Neural cell (in vitro differentiated cells): ENCODE measurements around the gene MT1X. TPM values are rescaled to one million over a fixed set of nuclear protein-coding genes. Genes with fewer than 3 reads are reported as not detected.

Experiments used
- H2AFZ ChIP-seq: fragments of 200-600, 300-800 bp; sonication (generic), shearing (Covaris generic); 2 replicates; pipeline ENCODE4 v1.6.0; 2014; ENCODE audit warnings: low read depth, mild to moderate bottlenecking, antibody characterized with exemption, low read length, moderate library complexity
- H3F3A ChIP-seq: fragments of 200-600 bp; shearing (Covaris generic); 2 replicates; pipeline ENCODE4 v1.6.1; 2016; ENCODE audit warnings: mild to moderate bottlenecking, moderate library complexity, mixed read lengths, antibody characterized with exemption, low read length; ENCODE audit not compliant: insufficient read depth, poor library complexity, severe bottlenecking
- H3K27ac ChIP-seq: fragments of 200-600, 300-800 bp; sonication (generic), shearing (Covaris generic); 2 replicates; pipeline ENCODE4 v1.5.1; 2014; ENCODE audit warnings: mild to moderate bottlenecking, low read length, moderate library complexity
- H3K27me3 ChIP-seq: fragments of 300-800, 200-600 bp; sonication (generic), shearing (Covaris generic); 2 replicates; pipeline ENCODE4 v1.6.0; 2014; ENCODE audit warnings: mild to moderate bottlenecking, low read depth, low read length, moderate library complexity; ENCODE audit not compliant: insufficient read depth
- H3K36me3 ChIP-seq: fragments of 300-800, 200-600 bp; sonication (generic), shearing (Covaris generic); 2 replicates; pipeline ENCODE4 v1.5.1; 2014; ENCODE audit warnings: mild to moderate bottlenecking, antibody characterized with exemption, low read length, moderate library complexity; ENCODE audit not compliant: insufficient read depth
- H3K4me2 ChIP-seq: fragments of 300-800, 200-600 bp; sonication (generic), shearing (Covaris generic); 2 replicates; pipeline ENCODE4 v1.6.0; 2014; ENCODE audit warnings: mild to moderate bottlenecking, low read length
- H3K4me3 ChIP-seq: fragments of 300-800, 200-600 bp; sonication (generic), shearing (Covaris generic); 2 replicates; pipeline ENCODE4 v1.5.1; 2014; ENCODE audit warnings: mild to moderate bottlenecking, low read length, moderate library complexity
- H3K79me2 ChIP-seq: fragments of 200-600 bp; shearing (Covaris generic); replicated peaks from 2 replicates; pipeline ENCODE4 v1.6.0; 2014; ENCODE audit warnings: mild to moderate bottlenecking, low read length, moderate library complexity; ENCODE audit not compliant: insufficient read depth
- H3K9ac ChIP-seq: fragments of 300-800, 200-600 bp; sonication (generic), shearing (Covaris generic); 2 replicates; pipeline ENCODE4 v1.6.1; 2016; ENCODE audit warnings: mild to moderate bottlenecking, low read length, mixed read lengths
- H3K9me2 ChIP-seq: fragments of 200-600 bp; shearing (Covaris generic); 2 replicates; pipeline ENCODE4 v1.6.1; 2016; ENCODE audit warnings: mild to moderate bottlenecking, low read length, mixed read lengths; ENCODE audit not compliant: insufficient read depth
- H3K9me3 ChIP-seq: fragments of 200-600, 300-800 bp; sonication (generic), shearing (Covaris generic); 2 replicates; pipeline ENCODE4 v1.6.1; 2016; ENCODE audit warnings: mild to moderate bottlenecking, mixed run types, low read length, moderate library complexity, mixed read lengths
- H4K20me1 ChIP-seq: fragments of 200-600 bp; shearing (Covaris generic); 2 replicates; pipeline ENCODE4 v1.6.1; 2016; ENCODE audit warnings: mild to moderate bottlenecking, mixed run types; ENCODE audit not compliant: insufficient read depth
- CTCF ChIP-seq: fragments of 450-650 bp; IDR thresholded peaks from 2 replicates; pipeline ENCODE4 v1.5.1; 2014; ENCODE audit warnings: antibody characterized with exemption, mild to moderate bottlenecking, moderate library complexity; ENCODE audit not compliant: poor library complexity, severe bottlenecking
- EP300 ChIP-seq: fragments of 450-650 bp; conservative IDR thresholded peaks from 2 replicates; pipeline ENCODE4 v1.6.1; 2014; ENCODE audit warnings: antibody characterized with exemption, mild to moderate bottlenecking, moderate library complexity; ENCODE audit not compliant: poor library complexity, severe bottlenecking
- EZH2 ChIP-seq: fragments of 200-600, 300-800 bp; shearing (Covaris generic), sonication (generic); IDR thresholded peaks from 2 replicates; pipeline ENCODE4 v1.6.1; 2014; ENCODE audit warnings: antibody characterized with exemption, low read length, borderline replicate concordance, mild to moderate bottlenecking; ENCODE audit not compliant: insufficient read depth, poor library complexity, severe bottlenecking
- MXI1 ChIP-seq: fragments of 450-650 bp; conservative IDR thresholded peaks from 2 replicates; pipeline ENCODE4 v1.6.1; 2014; ENCODE audit warnings: antibody characterized with exemption, mild to moderate bottlenecking; ENCODE audit not compliant: poor library complexity, severe bottlenecking
- POLR2AphosphoS5 ChIP-seq: IDR thresholded peaks from 2 replicates; pipeline ENCODE4 v1.6.1; 2012
- RAD21 ChIP-seq: fragments of 450-650 bp; conservative IDR thresholded peaks from 2 replicates; pipeline ENCODE4 v1.6.1; 2014; ENCODE audit warnings: antibody characterized with exemption, mild to moderate bottlenecking, moderate library complexity
- REST ChIP-seq: IDR thresholded peaks from 2 replicates; pipeline ENCODE4 v1.6.1; 2012; ENCODE audit warnings: borderline replicate concordance
- SMC3 ChIP-seq: fragments of 450-650 bp; conservative IDR thresholded peaks from 2 replicates; pipeline ENCODE4 v1.6.1; 2014; ENCODE audit warnings: antibody characterized with exemption, mild to moderate bottlenecking, moderate library complexity; ENCODE audit not compliant: poor library complexity
- polyA plus RNA-seq: library from polyadenylated mRNA; depleted of rRNA; stranded (reverse); fragments of >200 nt; gene quantifications from 2 replicates; pipeline ENCODE4 v1.2.3, GENCODE V29; 2014

MT1X gene
- polyA plus RNA-seq, 1 donor from 2014 or later, result 8.1 TPM

- no peak for TF ChIP-seq EP300
- no peak for TF ChIP-seq MXI1
- TF ChIP-seq SMC3, result no peak
- TF ChIP-seq REST, result no peak
- TF ChIP-seq EZH2, result peak; percentile 37
- Histone ChIP-seq H3K79me2 (no peaks in the 10 kb centered on the region), H3K4me3 (peak within 1 kb of the TSS; percentile 58), H3K9me2 (no peaks in the 10 kb centered on the region), H3K27me3 (peaks cover 100% of the 10 kb centered on the region), H3K36me3 (no peaks in the 10 kb centered on the region), H3K4me2 (no peak within 1 kb of the TSS), H4K20me1 (no peaks in the 10 kb centered on the region), H3F3A (no peaks in the 10 kb centered on the region), H3K27ac (no peak within 1 kb of the TSS), H2AFZ (no peak within 1 kb of the TSS), H3K9ac (no peak within 1 kb of the TSS), H3K9me3 (no peaks in the 10 kb centered on the region)
Measured at GRCh38 chr16:56637814-56638750, 44.2 kb upstream of the MT1X start, which contains the start of gene MT1A. Gene MT1A (plus strand): TSS chr16:56638666. CDS start chr16:56638739, 73 bp downstream.

GRCh38 chr16:56639045-56639444, 43.2 kb upstream of the MT1X start:
- Histone ChIP-seq H3K79me2 (no peaks in the 10 kb centered on the region), H2AFZ (no peak overlapping the region), H3K27ac (no peak overlapping the region), H3K27me3 (peaks cover 100% of the 10 kb centered on the region), H3K9me2 (no peaks in the 10 kb centered on the region), H3F3A (no peaks in the 10 kb centered on the region), H3K4me3 (no peak overlapping the region), H3K4me2 (no peak overlapping the region), H3K36me3 (no peaks in the 10 kb centered on the region), H3K9ac (no peak overlapping the region), H3K9me3 (no peaks in the 10 kb centered on the region), H4K20me1 (no peaks in the 10 kb centered on the region)
- no peak for TF ChIP-seq EZH2
- TF ChIP-seq CTCF, result no peak
- no peak for TF ChIP-seq RAD21
- TF ChIP-seq REST, result no peak
- no peak for TF ChIP-seq EP300
- no peak for TF ChIP-seq MXI1
- no peak for TF ChIP-seq POLR2AphosphoS5
